EH (cell line): ENCODE measurements around the gene ELMO2.
"Not testable (repeated sequence)": the region's sequence is repeated elsewhere in the genome, so short reads cannot be mapped to it uniquely, and the experiment has no call there.

ENCODE experiments used
- DNase-seq: peaks from one replicate; pipeline ENCODE4 v3.0.0-alpha.2; 2015; ENCODE audit warnings: low read depth

Gene ELMO2

GRCh38 chr20:46406986-46407670, 713 bp upstream of the ELMO2 start:
- DNase-seq = no peak

- DNase-seq = peak; percentile 70
These were observed 4.0 kb downstream of the ELMO2 start for GRCh38 chr20:46402331-46402811.

- DNase-seq = no peak
These were observed 4.9 kb downstream of the ELMO2 start for GRCh38 chr20:46401478-46401860.

GRCh38 chr20:46400828-46401477, 5.5 kb downstream of the ELMO2 start:
- peak; percentile 81 for DNase-seq

GRCh38 chr20:46400253-46400652, 6.2 kb downstream of the ELMO2 start:
- peak; percentile 89 for DNase-seq

- DNase-seq = no peak
These were observed 7.0 kb downstream of the ELMO2 start for GRCh38 chr20:46399401-46399800.

- DNase-seq = no peak
These were observed 7.5 kb downstream of the ELMO2 start for GRCh38 chr20:46398963-46399362.

GRCh38 chr20:46396052-46396740, 10.2 kb downstream of the ELMO2 start:
- DNase-seq = no peak

GRCh38 chr20:46394872-46395760, 11.3 kb downstream of the ELMO2 start:
- DNase-seq = no peak

- DNase-seq = no peak
These were observed 12.4 kb downstream of the ELMO2 start for GRCh38 chr20:46393967-46394366.

GRCh38 chr20:46388937-46389336, 17.5 kb downstream of the ELMO2 start:
- no peak for DNase-seq

- no peak for DNase-seq
These were observed 18.1 kb downstream of the ELMO2 start for GRCh38 chr20:46388201-46388836.

GRCh38 chr20:46387054-46387453, 19.4 kb downstream of the ELMO2 start:
- DNase-seq = not testable (repeated sequence)

- DNase-seq = no peak
These were observed 27.9 kb downstream of the ELMO2 start for GRCh38 chr20:46378412-46379009.

GRCh38 chr20:46377518-46377917, 28.9 kb downstream of the ELMO2 start:
- no peak for DNase-seq

- DNase-seq = no peak
These were observed 30.1 kb downstream of the ELMO2 start for GRCh38 chr20:46376196-46376785.

GRCh38 chr20:46375771-46376170, 30.6 kb downstream of the ELMO2 start:
- DNase-seq = peak; percentile 19

- no peak for DNase-seq
These were observed 32.0 kb downstream of the ELMO2 start for GRCh38 chr20:46374383-46374782.

GRCh38 chr20:46371656-46372055, 34.8 kb downstream of the ELMO2 start:
- DNase-seq = no peak

- no peak for DNase-seq
These were observed 37.5 kb downstream of the ELMO2 start for GRCh38 chr20:46368902-46369268.
